Activated T-cell treated with anti-CD3 and anti-CD28 coated beads for 4 hours (primary cell): ENCODE data around the gene AKAP13.

Experiments used
- DNase-seq: peaks from one replicate; pipeline ENCODE4 v3.0.0-alpha.2; 2020

Gene AKAP13

GRCh38 chr15:85718271-85718971 is 338.0 kb downstream of the AKAP13 start:
- DNase-seq = no peak

DNA sequence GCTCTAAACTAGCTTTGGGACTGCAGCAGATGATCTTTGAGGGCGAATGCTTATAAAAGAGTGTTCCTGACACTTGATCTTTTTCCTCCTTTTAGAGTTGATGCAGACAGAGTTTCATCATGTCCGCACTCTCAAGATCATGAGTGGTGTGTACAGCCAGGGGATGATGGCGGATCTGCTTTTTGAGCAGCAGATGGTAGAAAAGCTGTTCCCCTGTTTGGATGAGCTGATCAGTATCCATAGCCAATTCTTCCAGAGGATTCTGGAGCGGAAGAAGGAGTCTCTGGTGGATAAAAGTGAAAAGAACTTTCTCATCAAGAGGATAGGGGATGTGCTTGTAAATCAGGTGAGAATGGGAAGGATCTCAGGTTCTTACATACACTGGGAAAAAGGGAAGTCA is 338.6 kb downstream of the AKAP13 start:
- DNase-seq = no peak

- no peak for DNase-seq
These were observed 342.2 kb downstream of the AKAP13 start for GRCh38 chr15:85722374-85723152.

GRCh38 chr15:85723960-85724945 is 343.9 kb downstream of the AKAP13 start:
- no peak for DNase-seq

- DNase-seq = no peak
These were observed 344.6 kb downstream of the AKAP13 start for GRCh38 chr15:85725019-85725418.

DNA sequence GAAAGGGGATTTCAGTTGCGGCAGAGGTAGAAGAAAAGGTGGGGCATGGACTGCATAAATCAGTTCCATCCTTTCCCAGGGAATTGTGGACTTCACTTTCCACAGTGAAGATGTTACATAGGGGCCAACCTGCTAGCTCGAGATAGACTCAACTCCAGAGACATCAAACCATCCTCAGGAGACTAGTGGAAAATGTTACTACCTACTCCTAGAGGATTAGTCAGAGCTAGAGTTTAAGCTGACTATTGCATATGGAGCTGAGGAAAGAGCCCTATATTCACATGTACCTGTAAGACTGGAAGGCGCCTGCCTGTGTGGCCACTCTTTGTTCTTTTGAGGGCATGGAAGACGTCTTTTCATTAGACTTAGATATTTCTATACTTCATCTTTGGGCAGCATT is 345.2 kb downstream of the AKAP13 start:
- no peak for DNase-seq

DNA sequence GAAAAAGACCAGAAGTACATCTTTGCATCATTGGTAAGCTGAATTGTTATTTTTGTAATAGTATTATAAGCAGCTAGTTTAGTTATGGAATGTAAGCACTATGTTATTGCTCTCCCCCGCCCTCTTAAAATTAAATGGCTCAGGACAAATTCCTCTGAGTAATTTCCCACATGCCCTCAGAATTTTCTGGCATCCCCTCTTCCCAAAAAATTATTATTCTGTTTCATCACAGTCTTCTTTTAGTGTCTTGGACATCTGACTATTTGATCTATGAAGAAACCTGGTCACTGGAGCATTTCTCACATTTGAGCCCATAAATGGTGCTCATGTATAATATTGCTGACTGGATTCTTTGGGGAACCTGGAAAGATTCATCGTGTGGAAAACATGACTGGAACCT is 346.1 kb downstream of the AKAP13 start:
- no peak for DNase-seq

- no peak for DNase-seq
These were observed 346.7 kb downstream of the AKAP13 start for GRCh38 chr15:85727068-85727467.

GRCh38 chr15:85730001-85730820 is 349.8 kb downstream of the AKAP13 start:
- DNase-seq = peak; percentile 33

- DNase-seq = no peak
These were observed 353.0 kb downstream of the AKAP13 start for GRCh38 chr15:85733416-85733815.

- no peak for DNase-seq
These were observed 356.7 kb downstream of the AKAP13 start for GRCh38 chr15:85737061-85737460.

GRCh38 chr15:85741021-85741421 is 360.6 kb downstream of the AKAP13 start:
- no peak for DNase-seq

GRCh38 chr15:85741662-85742061 is 361.3 kb downstream of the AKAP13 start:
- DNase-seq = no peak

GRCh38 chr15:85742186-85742821 is 361.9 kb downstream of the AKAP13 start:
- DNase-seq = no peak

DNA sequence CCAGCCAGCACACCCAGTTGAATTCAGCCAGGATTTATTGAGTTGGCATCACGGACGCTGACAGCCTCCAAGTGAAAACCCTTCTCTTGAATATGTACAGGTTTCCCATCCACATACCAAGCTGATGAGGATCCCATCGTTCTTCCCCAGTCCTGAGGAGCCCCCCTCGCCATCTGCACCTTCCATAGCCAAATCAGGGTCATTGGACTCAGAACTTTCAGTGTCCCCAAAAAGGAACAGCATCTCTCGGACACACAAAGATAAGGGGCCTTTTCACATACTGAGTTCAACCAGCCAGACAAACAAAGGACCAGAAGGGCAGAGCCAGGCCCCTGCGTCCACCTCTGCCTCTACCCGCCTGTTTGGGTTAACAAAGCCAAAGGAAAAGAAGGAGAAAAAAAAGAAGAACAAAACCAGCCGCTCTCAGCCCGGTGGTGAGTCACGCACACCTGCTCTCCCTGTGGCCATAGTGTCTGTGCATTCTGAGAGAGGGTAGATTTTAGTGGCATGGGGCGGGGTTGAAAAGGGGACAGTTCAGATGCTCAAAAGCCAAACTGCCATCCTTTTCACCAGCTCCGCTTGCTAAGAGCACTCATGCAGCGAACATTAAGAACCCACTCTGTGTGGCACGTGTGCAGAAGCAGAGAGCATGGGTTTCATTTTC is 363.1 kb downstream of the AKAP13 start:
- no peak for DNase-seq

DNA sequence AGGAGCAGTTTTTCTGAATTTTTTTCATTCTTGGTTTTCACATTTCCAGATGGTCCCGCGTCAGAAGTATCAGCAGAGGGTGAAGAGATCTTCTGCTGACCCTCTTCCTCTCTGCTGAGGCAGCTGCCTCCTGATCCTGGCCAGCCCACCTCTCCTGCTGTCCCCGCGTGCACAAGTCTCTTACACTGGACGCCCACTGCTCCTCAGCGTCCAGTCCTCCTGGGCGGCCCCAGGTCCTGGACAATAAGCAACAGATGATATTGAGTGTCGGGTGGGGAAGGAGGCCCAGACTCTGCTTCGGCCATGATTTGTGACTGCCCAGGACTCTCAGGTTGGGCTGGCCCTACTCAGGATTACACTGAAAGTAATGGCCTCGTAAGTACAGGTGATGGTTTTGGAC is 364.2 kb downstream of the AKAP13 start:
- DNase-seq = no peak

DNA sequence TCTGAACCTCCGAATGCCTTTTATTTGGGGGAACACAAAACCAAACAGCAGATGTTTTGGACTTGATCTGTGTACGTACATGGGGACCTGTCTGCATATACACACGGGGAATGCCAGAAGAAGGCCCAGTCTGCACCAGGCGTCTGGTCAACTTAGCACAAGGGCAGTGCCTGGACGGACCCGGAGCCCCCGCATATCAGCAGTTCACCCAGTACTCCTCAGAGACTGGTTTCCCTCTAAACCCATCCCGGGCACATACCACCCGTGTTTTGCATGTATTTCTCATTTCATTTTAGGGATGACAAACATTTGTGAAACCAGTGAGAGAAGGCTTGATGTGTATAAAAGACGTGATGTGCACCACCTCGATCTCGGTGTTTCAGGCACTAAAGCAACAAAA is 364.6 kb downstream of the AKAP13 start:
- DNase-seq = no peak

GRCh38 chr15:85745525-85746150 is 365.2 kb downstream of the AKAP13 start:
- no peak for DNase-seq

- DNase-seq = no peak
These were observed 366.2 kb downstream of the AKAP13 start for GRCh38 chr15:85746641-85747040.

GRCh38 chr15:85748176-85748575 is 367.8 kb downstream of the AKAP13 start:
- no peak for DNase-seq

- no peak for DNase-seq
These were observed 368.3 kb downstream of the AKAP13 start for GRCh38 chr15:85748729-85749128.
